ENCODE results near the gene VSIG2.

Gene VSIG2, protein sequence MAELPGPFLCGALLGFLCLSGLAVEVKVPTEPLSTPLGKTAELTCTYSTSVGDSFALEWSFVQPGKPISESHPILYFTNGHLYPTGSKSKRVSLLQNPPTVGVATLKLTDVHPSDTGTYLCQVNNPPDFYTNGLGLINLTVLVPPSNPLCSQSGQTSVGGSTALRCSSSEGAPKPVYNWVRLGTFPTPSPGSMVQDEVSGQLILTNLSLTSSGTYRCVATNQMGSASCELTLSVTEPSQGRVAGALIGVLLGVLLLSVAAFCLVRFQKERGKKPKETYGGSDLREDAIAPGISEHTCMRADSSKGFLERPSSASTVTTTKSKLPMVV

DNA sequence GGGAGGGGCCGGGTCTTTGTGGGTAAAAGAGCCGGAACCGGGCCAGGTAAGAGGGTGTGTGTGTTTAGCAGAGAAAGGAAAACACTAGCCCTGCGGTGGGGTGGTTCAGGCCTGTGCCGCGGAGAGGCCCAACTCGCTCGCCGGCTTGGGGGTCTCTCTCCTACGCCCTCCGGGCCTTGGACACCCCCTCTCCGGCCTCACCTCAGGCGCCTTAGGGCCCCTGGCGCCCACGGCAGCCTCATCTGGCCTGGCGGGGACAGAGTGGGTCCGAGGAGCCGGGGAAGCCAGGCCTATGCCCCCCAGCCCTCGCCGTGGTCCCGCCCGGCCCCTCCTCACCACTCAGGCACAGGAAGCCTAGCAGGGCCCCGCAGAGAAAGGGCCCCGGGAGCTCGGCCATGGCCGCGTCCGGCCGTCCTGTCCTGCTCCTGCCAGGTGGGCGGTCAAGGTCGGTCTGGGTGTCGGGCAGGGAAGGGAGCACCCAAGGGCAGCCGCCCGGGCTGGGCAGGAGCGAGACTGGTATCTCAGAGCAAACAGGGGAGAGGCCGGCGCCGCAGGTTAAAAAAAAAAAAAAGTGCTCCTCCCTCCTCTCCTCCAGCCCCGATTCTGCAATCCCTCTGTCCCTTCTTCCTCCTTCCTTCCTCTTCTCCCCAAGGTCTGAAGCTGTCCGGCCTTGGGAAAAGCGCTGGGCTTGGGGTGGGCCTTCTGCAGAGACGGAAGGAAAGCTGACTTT is at the start of gene VSIG2:
VSIG2 (minus strand) TSS at position 515 of the 730 bp plus-strand sequence; CDS start at position 397, 118 bp downstream.
- TF ChIP-seq, protein P1, sequence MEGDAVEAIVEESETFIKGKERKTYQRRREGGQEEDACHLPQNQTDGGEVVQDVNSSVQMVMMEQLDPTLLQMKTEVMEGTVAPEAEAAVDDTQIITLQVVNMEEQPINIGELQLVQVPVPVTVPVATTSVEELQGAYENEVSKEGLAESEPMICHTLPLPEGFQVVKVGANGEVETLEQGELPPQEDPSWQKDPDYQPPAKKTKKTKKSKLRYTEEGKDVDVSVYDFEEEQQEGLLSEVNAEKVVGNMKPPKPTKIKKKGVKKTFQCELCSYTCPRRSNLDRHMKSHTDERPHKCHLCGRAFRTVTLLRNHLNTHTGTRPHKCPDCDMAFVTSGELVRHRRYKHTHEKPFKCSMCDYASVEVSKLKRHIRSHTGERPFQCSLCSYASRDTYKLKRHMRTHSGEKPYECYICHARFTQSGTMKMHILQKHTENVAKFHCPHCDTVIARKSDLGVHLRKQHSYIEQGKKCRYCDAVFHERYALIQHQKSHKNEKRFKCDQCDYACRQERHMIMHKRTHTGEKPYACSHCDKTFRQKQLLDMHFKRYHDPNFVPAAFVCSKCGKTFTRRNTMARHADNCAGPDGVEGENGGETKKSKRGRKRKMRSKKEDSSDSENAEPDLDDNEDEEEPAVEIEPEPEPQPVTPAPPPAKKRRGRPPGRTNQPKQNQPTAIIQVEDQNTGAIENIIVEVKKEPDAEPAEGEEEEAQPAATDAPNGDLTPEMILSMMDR (IDR thresholded peaks at IDR 0.05; ENCODE audit: insufficient read depth, low read depth, low read length, missing control alignments): no peak
- DNase-seq (ENCODE audit: low read depth): no peak
- H3K4me3 ChIP-seq (ENCODE audit: low read length): no peak within 1 kb of the TSS

DNA sequence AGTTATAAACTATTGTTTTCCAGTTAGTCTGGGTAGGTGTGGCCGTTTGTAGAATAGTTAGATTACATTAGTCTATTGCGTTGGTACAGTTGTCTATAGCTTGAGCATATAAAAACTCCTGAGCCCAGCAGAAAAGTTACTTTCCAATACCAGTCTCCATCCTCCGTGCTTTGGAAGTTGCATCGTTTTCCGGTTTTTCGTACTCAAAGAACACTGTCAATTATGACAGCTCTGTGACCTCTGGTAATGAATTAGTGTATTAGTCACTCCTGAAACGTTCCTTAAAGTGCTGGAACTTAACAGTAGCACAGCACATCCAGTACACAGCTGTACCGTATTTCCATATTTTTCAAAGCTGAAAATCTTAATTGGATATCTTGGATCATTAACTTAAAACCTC is 49.0 kb upstream of the VSIG2 start:
- peak; percentile 57 for DNase-seq (ENCODE audit: low read depth)
- TF ChIP-seq, protein P1 (IDR thresholded peaks at IDR 0.05; ENCODE audit: insufficient read depth, low read depth, low read length, missing control alignments): no peak
- H3K4me3 ChIP-seq (ENCODE audit: low read length): peak overlapping the region; percentile 70

DNA sequence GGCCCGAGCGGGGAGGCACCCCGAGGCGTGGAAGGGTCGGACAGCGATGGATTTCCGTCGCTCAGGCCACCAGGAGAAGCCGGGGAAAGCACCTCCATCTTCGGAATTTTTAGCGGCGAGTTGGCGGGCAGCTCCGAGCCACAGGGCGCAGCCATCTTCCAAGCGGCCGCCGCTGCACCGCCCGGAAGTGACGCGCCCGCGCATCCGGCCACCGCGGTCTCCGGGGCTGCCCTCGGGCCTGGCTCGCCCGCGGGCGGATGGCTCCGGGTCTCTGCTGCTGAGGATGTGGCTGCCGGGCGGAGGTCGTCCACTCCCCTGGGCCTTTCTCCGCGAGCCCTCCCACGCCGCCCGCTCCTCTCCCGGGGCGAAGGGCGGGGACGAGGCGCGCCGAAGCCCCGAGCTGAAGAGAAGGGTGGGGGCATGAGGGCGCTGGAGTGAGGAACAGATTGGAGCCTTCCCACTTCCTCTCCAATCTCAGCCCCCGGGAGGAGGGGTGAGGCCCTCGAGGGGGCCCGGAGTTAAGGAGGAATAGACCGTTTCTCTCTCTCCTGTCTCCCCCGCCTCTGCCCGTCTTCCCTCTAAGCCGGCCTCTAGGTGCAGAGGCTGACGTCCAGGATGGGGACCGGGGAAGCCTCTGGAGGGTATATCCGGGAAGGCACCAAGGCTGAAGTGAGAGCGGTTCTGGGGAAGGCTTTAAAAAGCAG is 48.3 kb upstream of the VSIG2 start, which contains the start of gene MSANTD2:
MSANTD2 (minus strand) TSS at position 181 of the 704 bp plus-strand sequence; CDS start at position 155, 26 bp downstream.
- TF ChIP-seq, protein P1 (IDR thresholded peaks at IDR 0.05; ENCODE audit: insufficient read depth, low read depth, low read length, missing control alignments): peak; percentile 19
- peak within 1 kb of the TSS; percentile 70 for H3K4me3 ChIP-seq (ENCODE audit: low read length)
- peak; percentile 68 for DNase-seq (ENCODE audit: low read depth)

DNA sequence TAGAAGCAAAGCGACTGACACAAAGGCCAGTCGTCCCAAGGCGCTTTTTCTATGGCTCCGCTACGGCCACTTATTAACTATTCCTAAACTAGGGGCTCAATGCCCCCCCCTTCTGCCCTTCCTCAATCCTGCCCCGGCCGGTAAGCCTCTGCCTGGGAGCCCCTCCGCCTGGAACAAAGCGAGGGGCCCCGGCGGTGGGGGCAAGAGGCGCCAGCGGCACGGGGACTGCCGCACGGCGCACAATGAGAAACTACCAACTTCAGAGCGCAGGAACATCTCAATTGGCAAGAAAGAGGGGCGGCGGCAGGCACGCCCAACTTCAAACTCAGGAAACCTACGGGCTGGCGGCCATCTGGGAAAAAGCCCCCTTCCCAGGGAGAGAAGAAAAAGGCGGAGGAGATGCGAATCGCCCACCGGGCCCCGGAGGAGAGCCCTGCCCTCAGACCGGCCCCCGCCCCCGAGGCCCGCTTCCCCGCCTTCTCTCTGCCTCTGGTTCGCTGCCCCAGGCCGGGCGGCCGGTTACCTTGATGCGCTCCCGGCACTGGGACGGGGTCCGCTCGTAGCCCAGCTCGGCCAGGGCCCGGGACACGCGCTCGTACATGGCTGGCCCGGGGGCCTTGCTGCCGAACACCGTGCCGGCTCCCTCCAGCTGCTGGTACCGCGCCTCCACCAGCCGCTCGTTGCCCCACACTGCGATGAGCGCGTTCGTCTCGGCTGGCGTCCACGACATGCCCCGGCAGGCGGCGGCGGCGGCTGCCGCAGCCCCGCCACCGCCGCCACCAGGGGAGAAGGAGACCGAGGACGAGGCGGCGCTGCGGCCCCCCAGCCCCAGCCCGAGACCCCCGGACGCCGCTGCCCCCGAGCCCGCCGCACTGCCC is 47.5 kb upstream of the VSIG2 start:
- TF ChIP-seq, protein P1 (IDR thresholded peaks at IDR 0.05; ENCODE audit: insufficient read depth, low read depth, low read length, missing control alignments): no peak
- H3K4me3 ChIP-seq (ENCODE audit: low read length): peak overlapping the region; percentile 70
- peak; percentile 35 for DNase-seq (ENCODE audit: low read depth)

DNA sequence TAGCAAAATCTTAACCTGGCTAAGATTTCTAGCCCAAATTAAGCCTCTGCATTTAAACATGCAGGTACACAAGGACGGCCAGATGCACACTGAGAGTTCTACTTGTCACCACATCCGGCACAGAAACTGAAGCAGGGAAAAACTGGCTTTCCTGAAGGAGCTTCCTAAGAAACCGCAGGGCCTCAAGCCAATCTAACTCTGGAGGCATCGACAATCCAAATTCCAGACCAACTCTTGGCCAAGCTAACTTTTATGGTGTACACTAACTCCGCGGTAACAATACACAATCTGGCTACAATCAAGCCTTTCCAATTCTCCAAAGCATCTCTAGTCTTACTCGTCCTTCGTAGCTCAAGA is 46.9 kb upstream of the VSIG2 start:
- TF ChIP-seq, protein P1 (IDR thresholded peaks at IDR 0.05; ENCODE audit: insufficient read depth, low read depth, low read length, missing control alignments): no peak
- DNase-seq (ENCODE audit: low read depth): peak; percentile 42
- peak overlapping the region; percentile 70 for H3K4me3 ChIP-seq (ENCODE audit: low read length)

DNA sequence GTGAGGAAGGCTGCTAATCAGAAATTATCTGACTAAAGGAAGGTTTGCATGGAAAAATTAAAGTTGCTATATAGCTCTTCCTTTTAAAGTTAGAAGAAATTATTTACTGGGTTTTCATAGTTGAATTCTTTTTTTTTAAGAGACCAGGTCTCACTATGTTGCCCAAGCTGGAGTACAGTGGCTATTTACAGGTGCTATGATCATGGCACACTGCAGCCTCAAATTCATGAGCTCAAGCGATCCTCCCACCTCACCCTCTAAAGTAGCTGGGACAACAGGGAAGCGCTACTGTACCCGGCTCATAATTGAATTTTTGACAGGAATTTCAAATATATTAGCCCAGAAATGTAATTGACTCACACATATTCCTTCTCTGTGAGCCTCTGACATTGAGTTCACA is 44.3 kb upstream of the VSIG2 start:
- TF ChIP-seq, protein P1 (IDR thresholded peaks at IDR 0.05; ENCODE audit: insufficient read depth, low read depth, low read length, missing control alignments): no peak
- no peak overlapping the region for H3K4me3 ChIP-seq (ENCODE audit: low read length)
- no peak for DNase-seq (ENCODE audit: low read depth)

Measured in epithelial cell of esophagus (primary cell).